Keratinocyte (primary cell): Measurements from ENCODE around the gene UTP14C. TPM values are rescaled to one million over a fixed set of nuclear protein-coding genes. Genes with fewer than 3 reads are reported as not detected.
A peak's percentile ranks its signal among the peaks of the same experiment; 100 is the strongest.

ENCODE experiments used
- DNase-seq: peaks from one replicate; pipeline ENCODE4 v3.0.0-alpha.2; 2011; ENCODE audit warnings: low read depth, missing footprints, low spot score
- FAIRE-seq: peaks from 2 replicates; lab custom pipeline; 2011; peaks lifted over from hg19 to GRCh38; lab: Jason Lieb, UNC
- H2AFZ ChIP-seq: 2 replicates; pipeline ENCODE4 v1.6.0; 2012; ENCODE audit warnings: low read length, control low read depth, inconsistent platforms; ENCODE audit not compliant: control insufficient read depth
- H3K27ac ChIP-seq: 2 replicates; pipeline ENCODE4 v1.5.1; 2011; ENCODE audit warnings: low read length; ENCODE audit not compliant: control insufficient read depth, insufficient read depth
- H3K27me3 ChIP-seq: 3 replicates; pipeline ENCODE4 v1.6.0; 2011; ENCODE audit warnings: low read length; ENCODE audit not compliant: control insufficient read depth, insufficient read depth; ENCODE audit errors: extremely low read depth
- H3K36me3 ChIP-seq, 2 experiments: 2 replicates in 1 of 2; 3 replicates in 1 of 2; pipeline ENCODE4 v1.5.1; 2011; ENCODE audit warnings: low read length in 2 of 2, mild to moderate bottlenecking in 1 of 2; ENCODE audit not compliant: control insufficient read depth in 2 of 2, insufficient read depth in 2 of 2; ENCODE audit errors: extremely low read depth in 1 of 2
- H3K4me1 ChIP-seq: 3 replicates; pipeline ENCODE4 v1.5.1; 2011; ENCODE audit warnings: low read length; ENCODE audit not compliant: control insufficient read depth, insufficient read depth; ENCODE audit errors: extremely low read depth
- H3K4me2 ChIP-seq: 3 replicates; pipeline ENCODE4 v1.6.0; 2011; ENCODE audit warnings: low read depth, low read length; ENCODE audit not compliant: control insufficient read depth, insufficient read depth; ENCODE audit errors: extremely low read depth
- H3K4me3 ChIP-seq, 3 experiments: fragments of 200-600 bp in 1 of 3; sonication (generic) in 1 of 3; 2 replicates in 2 of 3; 3 replicates in 1 of 3; pipeline ENCODE4 v1.5.1; 2011 to 2016; ENCODE audit warnings: low read length in 3 of 3, mild to moderate bottlenecking in 3 of 3, control low read depth in 2 of 3, inconsistent platforms in 1 of 3, low read depth in 1 of 3, mixed read lengths in 1 of 3, mixed run types in 1 of 3, moderate library complexity in 1 of 3; ENCODE audit not compliant: control insufficient read depth in 2 of 3, insufficient read depth in 2 of 3; ENCODE audit errors: extremely low read depth in 1 of 3
- H3K79me2 ChIP-seq: 2 replicates; pipeline ENCODE4 v1.6.0; 2012; ENCODE audit warnings: low read length; ENCODE audit not compliant: control insufficient read depth, insufficient read depth
- H3K9ac ChIP-seq: 3 replicates; pipeline ENCODE4 v1.6.0; 2011; ENCODE audit warnings: low read length; ENCODE audit not compliant: control insufficient read depth, insufficient read depth; ENCODE audit errors: extremely low read depth
- H3K9me1 ChIP-seq: 3 replicates; pipeline ENCODE4 v1.6.0; 2011; ENCODE audit warnings: low read length; ENCODE audit not compliant: control insufficient read depth, insufficient read depth; ENCODE audit errors: extremely low read depth
- H3K9me3 ChIP-seq: 2 replicates; pipeline ENCODE4 v1.5.1; 2012; ENCODE audit warnings: low read depth, low read length; ENCODE audit not compliant: control insufficient read depth
- H4K20me1 ChIP-seq: 3 replicates; pipeline ENCODE4 v1.6.0; 2011; ENCODE audit warnings: low read length; ENCODE audit not compliant: control insufficient read depth, insufficient read depth; ENCODE audit errors: extremely low read depth
- CTCF ChIP-seq, 3 experiments: IDR thresholded peaks in 1 of 3; conservative IDR thresholded peaks in 1 of 3; optimal IDR thresholded peaks in 1 of 3; 2 replicates in 2 of 3; 3 replicates in 1 of 3; pipeline versions ENCODE3 to v1.5.1; 2011; ENCODE audit warnings: low read length in 3 of 3, mild to moderate bottlenecking in 3 of 3, moderate library complexity in 2 of 3, control low read depth in 1 of 3, inconsistent platforms in 1 of 3; ENCODE audit not compliant: insufficient read depth in 2 of 3; ENCODE audit errors: extremely low read depth in 1 of 3
- EZH2 ChIP-seq: IDR thresholded peaks from one replicate; pipeline ENCODE4 v1.6.1; 2012; ENCODE audit warnings: inconsistent platforms, mild to moderate bottlenecking, low read length, moderate library complexity
- dilution Hi-C: fragments of 300-500 bp; cut with MboI; formaldehyde crosslinking; loops from one replicate; pipeline ENCODE4 v1.7.0; 2020; ENCODE audit warnings: low sequenced_read_pairs; ENCODE audit not compliant: extremely low pct_ligation_motif_present
- polyA plus RNA-seq, 5 experiments: library from polyadenylated mRNA; depleted of rRNA in 3 of 5; stranded (reverse) in 3 of 5; stranded (forward) in 1 of 5; unstranded in 1 of 5; fragments of >200 nt; gene quantifications; 1 replicate in 1 of 5; 2 replicates in 3 of 5; 3 replicates in 1 of 5; pipeline versions ENCODE4 v1.2.1 to v1.2.3, GENCODE V29; 2011 to 2012; ENCODE audit warnings: missing spikeins in 2 of 5, low read depth in 1 of 5, low replicate concordance in 1 of 5

Gene UTP14C
- polyA plus RNA-seq, 1 donor (not counting 4 experiments of a cell fraction or from before 2014, with no cell fraction given), result 10.8 TPM

DNA sequence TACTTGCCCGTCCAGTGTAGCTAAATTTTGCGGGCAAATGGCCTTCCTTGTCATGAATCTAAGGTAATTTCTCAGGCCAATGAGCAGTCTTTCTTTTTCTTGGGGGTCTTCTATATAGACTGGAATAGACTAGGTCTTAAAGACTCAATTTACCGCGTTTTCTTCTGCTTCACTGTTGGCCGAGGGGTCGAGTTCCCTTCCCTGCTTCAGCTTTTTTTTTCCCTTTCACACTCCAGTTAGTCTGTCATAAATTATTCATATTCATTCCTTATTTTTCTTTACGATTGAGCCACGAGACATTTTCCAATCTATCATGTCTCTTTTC, 12.0 kb upstream of the UTP14C start:
- Histone ChIP-seq H3K4me3 (peak overlapping the region; percentile 61 to 77 (median 64)), H3K9ac (peak overlapping the region; percentile 83), H3K27me3 (peaks cover 10% of the 10 kb centered on the region), H3K4me1 (peaks cover 14% of the 10 kb centered on the region), H3K27ac (peak overlapping the region; percentile 78), H3K4me2 (peak overlapping the region; percentile 88), H3K79me2 (peaks cover 44% of the 10 kb centered on the region), H2AFZ (peak overlapping the region; percentile 73), H3K9me3 (no peaks in the 10 kb centered on the region), H3K9me1 (no peaks in the 10 kb centered on the region), H4K20me1 (peaks cover 3% of the 10 kb centered on the region), H3K36me3 (no peaks in the 10 kb centered on the region)
- no peak for TF ChIP-seq CTCF (optimal IDR thresholded peaks at IDR 0.05 in 1 of 3, IDR thresholded peaks at IDR 0.05 in 1 of 3, conservative IDR thresholded peaks at IDR 0.05 in 1 of 3; ENCODE audit: extremely low read depth in 1 of 3, insufficient read depth in 2 of 3, low read length in 3 of 3)
- no peak for TF ChIP-seq EZH2
- dilution Hi-C loops, result no loop called here
- FAIRE-seq, result no peak
- no peak for DNase-seq

DNA sequence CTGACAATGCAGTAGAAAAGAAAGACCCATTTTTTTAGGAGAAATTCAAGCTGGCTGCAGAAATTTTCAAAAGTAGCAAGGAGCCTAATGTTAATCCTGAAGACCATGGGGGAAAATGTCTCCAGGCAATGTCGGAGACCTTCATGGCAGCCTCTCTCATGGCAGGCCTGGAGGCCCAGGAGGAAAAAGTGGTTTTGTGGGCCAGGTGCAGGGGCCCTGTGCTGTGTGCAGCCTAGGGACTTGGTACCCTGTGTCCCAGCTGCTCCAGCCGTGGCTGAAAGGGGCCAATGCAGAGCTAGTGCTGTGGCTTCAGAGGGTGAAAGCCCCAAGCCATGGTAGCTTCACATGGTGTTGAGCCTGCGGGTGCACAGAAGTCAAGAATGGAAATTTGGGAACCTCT, 8.2 kb upstream of the UTP14C start:
- dilution Hi-C loops, result no loop called here
- no peak for TF ChIP-seq EZH2
- TF ChIP-seq CTCF (optimal IDR thresholded peaks at IDR 0.05 in 1 of 3, IDR thresholded peaks at IDR 0.05 in 1 of 3, conservative IDR thresholded peaks at IDR 0.05 in 1 of 3; ENCODE audit: extremely low read depth in 1 of 3, insufficient read depth in 2 of 3, low read length in 3 of 3), result no peak
- Histone ChIP-seq H3K4me2 (no peak overlapping the region), H2AFZ (no peak overlapping the region), H3K36me3 (no peaks in the 10 kb centered on the region), H3K4me3 (no peak overlapping the region), H3K4me1 (peaks cover 9% of the 10 kb centered on the region), H3K27me3 (peaks cover 3% of the 10 kb centered on the region), H4K20me1 (peaks cover 3% of the 10 kb centered on the region), H3K9me3 (no peaks in the 10 kb centered on the region), H3K27ac (no peak overlapping the region), H3K9ac (no peak overlapping the region), H3K9me1 (no peaks in the 10 kb centered on the region), H3K79me2 (peaks cover 46% of the 10 kb centered on the region)
- FAIRE-seq (no peak), DNase-seq (no peak)
